ENCODE measurements around the gene MT1G.
"Not testable (repeated sequence)": the region's sequence is repeated elsewhere in the genome, so short reads cannot be mapped to it uniquely, and the experiment has no call there.

MT1G gene

DNA sequence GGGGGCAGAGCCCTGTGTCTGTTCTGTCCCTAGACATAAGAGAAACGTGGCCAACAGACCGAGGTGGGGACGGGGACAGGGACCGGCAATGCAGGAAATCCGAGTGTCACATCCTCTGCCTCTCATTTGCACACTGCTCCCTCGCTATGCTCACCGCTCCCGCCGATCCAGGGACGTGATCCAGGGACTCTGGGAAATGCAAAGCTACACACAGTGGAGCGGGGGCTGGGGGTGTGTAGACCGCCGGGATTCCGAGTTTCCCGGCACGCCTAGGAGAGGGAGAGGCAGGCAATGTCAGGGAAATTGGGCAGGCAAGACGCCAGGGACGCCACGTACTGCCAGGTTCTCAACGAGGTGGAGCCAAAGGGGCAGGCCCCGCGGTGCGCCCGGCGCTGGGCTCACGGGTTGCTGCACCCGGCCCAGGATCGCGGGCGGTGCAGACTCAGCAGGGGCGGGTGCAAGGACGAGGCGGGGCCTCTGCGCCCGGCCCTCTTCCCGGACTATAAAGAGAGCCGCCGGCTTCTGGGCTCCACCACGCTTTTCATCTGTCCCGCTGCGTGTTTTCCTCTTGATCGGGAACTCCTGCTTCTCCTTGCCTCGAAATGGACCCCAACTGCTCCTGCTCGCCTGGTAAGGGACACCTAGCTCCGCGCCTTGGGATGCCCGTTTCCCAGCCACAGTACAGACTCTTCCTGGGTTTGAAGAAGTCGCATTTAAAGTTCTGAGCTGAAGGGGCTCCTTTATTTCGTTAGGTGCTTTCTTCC is 14.3 kb upstream of the MT1G start, which contains the start of gene MT1X:
TSS of gene MT1X (plus strand) at position 532 of the 764 bp plus-strand sequence. CDS start at position 603, 71 bp downstream.
- in situ Hi-C loops (cut with MboI; ENCODE audit: low sequenced_read_pairs, unreplicated experiment): no loop called here
- DNase-seq (ENCODE audit: low spot score): peak; percentile 91
- TF ChIP-seq, protein P1, sequence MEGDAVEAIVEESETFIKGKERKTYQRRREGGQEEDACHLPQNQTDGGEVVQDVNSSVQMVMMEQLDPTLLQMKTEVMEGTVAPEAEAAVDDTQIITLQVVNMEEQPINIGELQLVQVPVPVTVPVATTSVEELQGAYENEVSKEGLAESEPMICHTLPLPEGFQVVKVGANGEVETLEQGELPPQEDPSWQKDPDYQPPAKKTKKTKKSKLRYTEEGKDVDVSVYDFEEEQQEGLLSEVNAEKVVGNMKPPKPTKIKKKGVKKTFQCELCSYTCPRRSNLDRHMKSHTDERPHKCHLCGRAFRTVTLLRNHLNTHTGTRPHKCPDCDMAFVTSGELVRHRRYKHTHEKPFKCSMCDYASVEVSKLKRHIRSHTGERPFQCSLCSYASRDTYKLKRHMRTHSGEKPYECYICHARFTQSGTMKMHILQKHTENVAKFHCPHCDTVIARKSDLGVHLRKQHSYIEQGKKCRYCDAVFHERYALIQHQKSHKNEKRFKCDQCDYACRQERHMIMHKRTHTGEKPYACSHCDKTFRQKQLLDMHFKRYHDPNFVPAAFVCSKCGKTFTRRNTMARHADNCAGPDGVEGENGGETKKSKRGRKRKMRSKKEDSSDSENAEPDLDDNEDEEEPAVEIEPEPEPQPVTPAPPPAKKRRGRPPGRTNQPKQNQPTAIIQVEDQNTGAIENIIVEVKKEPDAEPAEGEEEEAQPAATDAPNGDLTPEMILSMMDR (IDR thresholded peaks at IDR 0.05; ENCODE audit: borderline replicate concordance, control extremely low read depth, extremely low read depth, insufficient read depth, missing control alignments): no peak

DNA sequence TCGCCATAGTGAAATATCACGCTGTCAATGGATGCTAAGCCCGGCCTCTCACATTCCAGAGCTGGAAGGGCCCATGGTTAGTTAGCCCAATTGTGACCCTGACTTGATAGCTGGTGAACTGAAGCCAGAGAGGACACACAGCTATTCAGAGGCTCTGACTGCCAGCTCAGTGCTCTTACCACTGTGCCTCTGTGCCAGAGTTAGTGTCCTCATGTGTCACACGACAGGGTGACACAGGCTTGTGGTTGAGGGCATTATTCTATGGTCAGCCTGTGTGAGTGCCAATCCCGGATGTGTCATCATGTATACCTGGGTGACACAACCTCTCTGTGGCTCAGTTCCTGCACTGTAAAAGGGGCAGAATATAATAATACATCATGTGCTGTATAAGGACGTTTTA is 12.0 kb upstream of the MT1G start:
- in situ Hi-C loops (cut with MboI; ENCODE audit: low sequenced_read_pairs, unreplicated experiment): no loop called here
- no peak for DNase-seq (ENCODE audit: low spot score)
- TF ChIP-seq, protein P1 (IDR thresholded peaks at IDR 0.05; ENCODE audit: borderline replicate concordance, control extremely low read depth, extremely low read depth, insufficient read depth, missing control alignments): no peak

DNA sequence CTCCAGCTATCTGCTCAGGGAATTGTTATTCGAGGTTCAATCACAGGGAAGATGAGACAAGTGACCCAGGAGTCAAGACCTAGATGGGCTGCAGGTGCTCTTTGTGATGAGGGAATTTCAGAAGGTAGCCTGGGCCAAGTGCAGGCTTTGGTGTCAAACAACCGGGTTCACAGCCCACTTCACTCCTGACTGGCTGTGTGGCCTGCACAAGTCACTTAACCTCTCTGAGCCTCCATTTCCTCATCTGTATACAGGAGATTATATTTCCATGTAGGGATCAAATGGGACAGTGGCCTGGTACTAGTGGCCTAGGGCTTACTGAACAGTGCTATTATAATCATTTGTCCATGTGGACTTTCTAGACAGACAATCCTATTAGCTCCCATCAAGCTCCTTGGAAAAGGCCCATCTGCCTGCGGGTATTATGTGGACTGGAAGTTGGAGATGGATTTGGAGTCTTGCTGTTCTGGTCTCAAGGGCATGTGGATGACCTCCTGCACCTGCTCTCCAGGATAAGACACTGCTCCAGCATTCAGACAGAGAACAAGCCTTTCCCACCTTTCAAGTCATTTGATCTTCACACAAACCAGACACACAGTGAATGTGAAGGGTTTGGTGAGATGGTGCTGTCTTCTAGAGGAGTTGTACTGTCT is 11.3 kb upstream of the MT1G start:
- TF ChIP-seq, protein P1 (IDR thresholded peaks at IDR 0.05; ENCODE audit: borderline replicate concordance, control extremely low read depth, extremely low read depth, insufficient read depth, missing control alignments): no peak
- in situ Hi-C loops (cut with MboI; ENCODE audit: low sequenced_read_pairs, unreplicated experiment): no loop called here
- no peak for DNase-seq (ENCODE audit: low spot score)

DNA sequence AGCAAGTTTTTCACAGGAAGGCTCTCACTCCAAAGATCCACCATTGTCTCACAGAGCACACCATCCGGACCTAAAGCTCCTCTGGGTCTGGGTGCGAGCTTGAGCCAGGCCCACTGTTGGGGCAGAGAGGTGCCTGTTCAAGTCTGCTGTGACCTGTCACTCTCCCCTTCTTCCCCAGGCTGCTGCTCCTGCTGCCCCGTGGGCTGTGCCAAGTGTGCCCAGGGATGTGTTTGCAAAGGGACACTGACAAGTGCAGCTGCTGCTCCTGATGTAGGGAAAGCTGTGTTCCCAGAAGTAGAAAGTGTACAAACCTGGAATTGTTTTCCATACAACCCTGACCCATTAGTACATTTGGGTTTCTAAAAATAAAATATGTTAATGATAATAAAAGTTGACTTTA is 9.6 kb upstream of the MT1G start:
- no peak for DNase-seq (ENCODE audit: low spot score)
- TF ChIP-seq, protein P1 (IDR thresholded peaks at IDR 0.05; ENCODE audit: borderline replicate concordance, control extremely low read depth, extremely low read depth, insufficient read depth, missing control alignments): no peak
- in situ Hi-C loops (cut with MboI; ENCODE audit: low sequenced_read_pairs, unreplicated experiment): no loop called here

DNA sequence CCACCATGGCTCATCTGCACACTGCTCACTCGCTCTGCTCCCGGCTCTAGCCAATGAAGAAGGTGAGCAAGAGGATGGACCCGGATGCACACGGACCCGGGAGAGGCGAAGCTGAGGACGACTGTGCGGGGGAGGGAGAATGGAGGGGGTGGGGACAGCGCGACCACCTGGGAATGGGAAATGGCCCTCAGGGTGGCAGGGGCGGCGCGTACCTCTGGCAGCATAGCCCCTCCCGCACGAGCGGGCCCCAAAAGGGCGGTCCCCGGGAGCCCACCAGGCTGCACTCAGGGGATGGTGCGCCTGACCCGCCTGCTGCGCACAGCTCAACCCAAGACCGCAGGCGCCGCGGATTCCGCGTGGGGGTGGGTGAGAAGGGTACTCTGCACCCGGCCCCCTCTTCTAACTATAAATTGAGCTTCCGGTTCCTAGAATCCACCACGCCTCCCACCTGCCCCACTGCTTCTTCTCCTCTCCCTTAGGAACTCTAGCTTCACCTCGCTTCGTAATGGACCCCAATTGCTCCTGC is 7.9 kb upstream of the MT1G start:
- DNase-seq (ENCODE audit: low spot score): no peak
- TF ChIP-seq, protein P1 (IDR thresholded peaks at IDR 0.05; ENCODE audit: borderline replicate concordance, control extremely low read depth, extremely low read depth, insufficient read depth, missing control alignments): no peak
- in situ Hi-C loops (cut with MboI; ENCODE audit: low sequenced_read_pairs, unreplicated experiment): no loop called here

DNA sequence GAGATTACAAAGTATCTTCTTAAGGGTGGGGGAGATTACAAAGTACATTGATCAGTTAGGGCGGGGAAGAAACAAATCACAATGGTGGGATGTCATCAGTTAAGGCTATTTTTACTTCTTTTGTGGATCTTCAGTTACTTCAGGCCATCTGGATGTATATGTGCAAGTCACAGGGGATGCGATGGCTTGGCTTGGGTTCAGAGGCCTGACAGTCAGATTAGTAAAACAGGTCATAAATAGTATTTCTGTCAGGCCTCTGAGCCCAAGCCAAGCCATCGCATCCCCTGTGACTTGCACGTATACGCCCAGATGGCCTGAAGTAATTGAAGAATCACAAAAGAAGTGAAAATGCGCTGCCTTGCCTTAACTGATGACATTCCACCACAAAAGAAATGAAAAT is 6.7 kb upstream of the MT1G start:
- DNase-seq (ENCODE audit: low spot score); in situ Hi-C loops (cut with MboI; ENCODE audit: low sequenced_read_pairs, unreplicated experiment): not testable (repeated sequence)

DNA sequence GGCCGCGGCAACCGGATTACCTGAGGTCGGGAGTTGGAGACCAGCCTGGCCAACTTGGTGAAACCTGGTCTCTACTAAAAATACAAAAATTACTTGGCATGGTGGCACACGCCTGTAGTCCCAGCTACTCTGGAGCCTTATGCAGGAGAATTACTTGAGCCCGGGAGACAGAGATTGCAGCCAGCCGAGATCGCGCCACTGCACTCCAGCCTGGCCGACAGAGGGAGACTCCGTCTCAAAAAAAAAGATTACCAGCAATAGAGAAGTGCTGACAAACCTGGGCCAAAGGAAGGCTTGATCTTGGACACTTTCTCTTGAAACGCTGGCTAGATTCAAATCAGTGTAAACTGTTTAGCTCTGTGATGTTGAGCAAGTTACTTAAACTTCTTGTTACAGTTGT is 6.1 kb upstream of the MT1G start:
- DNase-seq (ENCODE audit: low spot score): no peak
- in situ Hi-C loops (cut with MboI; ENCODE audit: low sequenced_read_pairs, unreplicated experiment): no loop called here
- TF ChIP-seq, protein P1 (IDR thresholded peaks at IDR 0.05; ENCODE audit: borderline replicate concordance, control extremely low read depth, extremely low read depth, insufficient read depth, missing control alignments): peak; percentile 48

Measured in GM13976 (cell line).